GM21717 (cell line): ENCODE results near the gene PTPRN2.

Experiments used
- ATAC-seq: cut with Tn5 transposase; IDR thresholded peaks from one replicate; pipeline ENCODE4 v1.9.1; 2021; ENCODE audit warnings: mild to moderate bottlenecking, moderate library complexity; ENCODE audit not compliant: unreplicated experiment

Gene PTPRN2

GRCh38 chr7:158602905-158603772, 15.5 kb upstream of the PTPRN2 start:
- peak; percentile 43 for ATAC-seq

- no peak for ATAC-seq
Observed at GRCh38 chr7:158602041-158602440, 14.4 kb upstream of the PTPRN2 start.

- no peak for ATAC-seq
Observed at GRCh38 chr7:158601090-158601489, 13.5 kb upstream of the PTPRN2 start.

GRCh38 chr7:158596745-158597144, 9.1 kb upstream of the PTPRN2 start:
- ATAC-seq, result no peak

GRCh38 chr7:158596309-158596708, 8.7 kb upstream of the PTPRN2 start:
- ATAC-seq, result no peak

GRCh38 chr7:158595068-158595467, 7.4 kb upstream of the PTPRN2 start:
- ATAC-seq, result peak; percentile 70

GRCh38 chr7:158592541-158592940, 4.9 kb upstream of the PTPRN2 start:
- no peak for ATAC-seq

- no peak for ATAC-seq
Observed at GRCh38 chr7:158591944-158592343, 4.3 kb upstream of the PTPRN2 start.

GRCh38 chr7:158590181-158590530, 2.5 kb upstream of the PTPRN2 start:
- ATAC-seq, result no peak

GRCh38 chr7:158589653-158590052, 2.0 kb upstream of the PTPRN2 start:
- ATAC-seq, result no peak

- ATAC-seq, result no peak
Observed at GRCh38 chr7:158588878-158589442, 1.3 kb upstream of the PTPRN2 start.

GRCh38 chr7:158588085-158588877, 658 bp upstream of the PTPRN2 start:
- no peak for ATAC-seq

- ATAC-seq, result no peak
Observed at GRCh38 chr7:158586499-158587161, 993 bp downstream of the PTPRN2 start.

- ATAC-seq, result no peak
Observed at GRCh38 chr7:158585721-158586498, 1.7 kb downstream of the PTPRN2 start.

GRCh38 chr7:158584407-158584806, 3.2 kb downstream of the PTPRN2 start:
- ATAC-seq, result no peak

GRCh38 chr7:158583810-158584209, 3.8 kb downstream of the PTPRN2 start:
- ATAC-seq, result no peak

- no peak for ATAC-seq
Observed at GRCh38 chr7:158583143-158583542, 4.5 kb downstream of the PTPRN2 start.

- ATAC-seq, result no peak
Observed at GRCh38 chr7:158582089-158582456, 5.5 kb downstream of the PTPRN2 start.

GRCh38 chr7:158581440-158582088, 6.1 kb downstream of the PTPRN2 start:
- no peak for ATAC-seq
